Left cardiac atrium (tissue), 4 donors: Measurements from ENCODE around the gene ACAA1. TPM values are rescaled to one million over a fixed set of nuclear protein-coding genes. Genes with fewer than 3 reads are reported as not detected.
"Not testable (repeated sequence)": the region's sequence is repeated elsewhere in the genome, so short reads cannot be mapped to it uniquely, and the experiment has no call there.

Source experiments
- ATAC-seq, 2 donors: fragments of 200-7000 bp; cut with Tn5 transposase; one replicate each; pipeline ENCODE4 v1.9.1; 2020; ENCODE audit warnings: mild to moderate bottlenecking in 2 of 2, moderate library complexity in 2 of 2
- DNase-seq: peaks from one replicate; pipeline ENCODE4 v3.0.0-alpha.2; 2020
- intact Hi-C, 2 donors: fragments of 100-400 bp; cut with DNase I; formaldehyde crosslinking; loops; one replicate each; pipeline versions ENCODE4 v1.14.1 to v1.15.1; 2022 to 2023
- total RNA-seq, 2 donors: library from RNA; stranded (reverse); fragmentation: NEBNext Ultra II Directional; extraction: Animal tissue kit (Norgen Biotek cat#: 25700); gene quantifications; one replicate each; pipeline ENCODE4 v1.2.1, GENCODE V29; 2021
- donor health status: DM: no; HTN: yes; CAD: no.
- donor health status: DM: no; HTN: yes; CAD: no; lungs with severe emphysema.
- donor health status: DM: yes; HTN: yes; CAD: no.
- donor health status: Dilated cardiomyopathy.

Gene ACAA1
- total RNA-seq, 2 donors from 2014 or later: 73.8 to 80.8 TPM

GRCh38 chr3:38095669-38096483, 41.1 kb downstream of the ACAA1 start:
- intact Hi-C loops: no loop called here

GRCh38 chr3:38094999-38095398, 41.9 kb downstream of the ACAA1 start:
- ATAC-seq: no peak
- no peak for DNase-seq
- intact Hi-C loops: no loop called here

More at GRCh38 chr3:38095669-38096483, 41.1 kb downstream of the ACAA1 start:
- no peak for ATAC-seq
- DNase-seq: no peak

- DNase-seq: no peak
- ATAC-seq: no peak
- intact Hi-C loops: no loop called here
Measured at GRCh38 chr3:38090453-38090852, 46.5 kb downstream of the ACAA1 start.

GRCh38 chr3:38089163-38089562, 47.8 kb downstream of the ACAA1 start:
- DNase-seq (no peak), ATAC-seq (peak in 1 of 2 donors; percentile 60)
- intact Hi-C loops: no loop called here

GRCh38 chr3:38088126-38089078, 48.5 kb downstream of the ACAA1 start:
- intact Hi-C loops: no loop called here
- ATAC-seq: no peak
- DNase-seq: no peak

- intact Hi-C loops, DNase-seq, ATAC-seq: not testable (repeated sequence)
Measured at GRCh38 chr3:38087278-38087677, 49.6 kb downstream of the ACAA1 start.

- no peak for DNase-seq
- ATAC-seq: no peak
- intact Hi-C loops: no loop called here
Measured at GRCh38 chr3:38086496-38086895, 50.4 kb downstream of the ACAA1 start.

GRCh38 chr3:38085943-38086324, 51.0 kb downstream of the ACAA1 start:
- ATAC-seq (peak in 1 of 2 donors; percentile 71), DNase-seq (no peak)
- intact Hi-C loops: no loop called here

GRCh38 chr3:38085311-38085942, 51.5 kb downstream of the ACAA1 start:
- DNase-seq (no peak), ATAC-seq (peak in 1 of 2 donors; percentile 43)
- intact Hi-C loops: no loop called here

GRCh38 chr3:38084334-38085310, 52.3 kb downstream of the ACAA1 start:
- peak; percentile 66 to 70 for ATAC-seq
- DNase-seq: peak; percentile 39
- intact Hi-C loops: no loop called here

- ATAC-seq (no peak), DNase-seq (no peak)
- intact Hi-C loops: no loop called here
Measured at GRCh38 chr3:38083871-38084333, 53.0 kb downstream of the ACAA1 start.

- DNase-seq, intact Hi-C loops, ATAC-seq: not testable (repeated sequence)
Measured at GRCh38 chr3:38083254-38083653, 53.7 kb downstream of the ACAA1 start.

- intact Hi-C loops, DNase-seq, ATAC-seq: not testable (repeated sequence)
Measured at GRCh38 chr3:38082296-38082695, 54.6 kb downstream of the ACAA1 start.

GRCh38 chr3:38077073-38077472, 59.9 kb downstream of the ACAA1 start:
- intact Hi-C loops, ATAC-seq, DNase-seq: not testable (repeated sequence)
